Activated T-cell treated with anti-CD3 and anti-CD28 coated beads for 4 hours (primary cell): ENCODE measurements around the gene ANTXR2.
"Not testable (repeated sequence)": the region's sequence is repeated elsewhere in the genome, so short reads cannot be mapped to it uniquely, and the experiment has no call there.

Experiments used
- DNase-seq: peaks from one replicate; pipeline ENCODE4 v3.0.0-alpha.2; 2020

The ANTXR2 gene

DNA sequence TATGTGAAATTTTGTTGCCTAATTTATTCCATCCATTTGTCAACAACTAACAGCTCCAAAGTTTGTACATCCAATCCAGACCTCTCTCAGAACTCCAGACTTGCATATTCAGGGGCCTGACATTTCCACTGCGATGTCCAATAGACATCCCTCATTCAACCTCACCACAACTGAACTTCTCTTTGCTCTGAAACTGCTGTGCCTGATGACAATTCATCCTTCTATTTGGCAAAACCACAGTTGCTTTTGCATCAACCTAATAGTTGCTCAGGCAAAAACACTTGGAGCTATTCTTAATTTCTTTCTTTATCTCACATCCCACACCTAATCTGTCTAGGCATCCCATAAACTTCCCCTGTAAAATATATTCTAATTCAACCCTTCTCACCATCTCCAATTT is 56.5 kb downstream of the ANTXR2 start:
- no peak for DNase-seq

DNA sequence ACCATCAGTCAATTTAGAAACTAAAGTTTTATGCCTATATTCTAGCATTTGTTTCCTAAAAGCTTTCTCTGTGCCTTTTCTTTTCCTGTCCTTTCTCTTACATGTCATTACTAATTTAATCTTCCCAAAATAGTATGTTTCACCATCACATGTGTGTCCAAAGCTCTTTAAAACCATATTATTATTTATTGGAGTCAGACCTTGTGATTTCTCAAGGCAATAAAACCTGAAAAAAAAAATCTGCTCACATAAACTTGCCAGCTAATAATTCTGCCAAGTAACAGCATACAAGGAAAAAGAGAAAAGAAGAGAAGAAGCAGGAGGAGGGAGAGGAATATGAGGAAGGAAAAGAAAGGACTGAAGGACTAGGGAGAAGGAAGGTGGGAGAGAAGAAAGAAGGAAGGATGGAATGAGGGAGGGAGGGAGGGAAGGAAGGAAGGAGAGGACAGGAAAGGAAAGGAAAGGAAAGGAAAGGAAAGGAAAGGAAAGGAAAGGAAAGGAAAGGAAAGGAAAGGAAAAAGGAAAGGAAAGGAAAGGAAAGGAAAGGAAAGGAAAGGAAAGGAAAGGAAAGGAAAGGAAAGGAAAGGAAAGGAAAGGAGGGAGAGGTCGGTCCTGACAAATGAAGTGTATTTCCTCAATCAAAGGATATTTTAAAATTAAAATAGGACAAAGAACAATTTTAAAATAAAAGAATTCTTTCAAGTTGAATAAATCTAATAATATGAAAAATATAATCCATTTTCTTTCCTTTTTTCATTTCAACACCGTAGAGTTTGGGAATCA is 57.4 kb downstream of the ANTXR2 start:
- DNase-seq, result no peak

DNA sequence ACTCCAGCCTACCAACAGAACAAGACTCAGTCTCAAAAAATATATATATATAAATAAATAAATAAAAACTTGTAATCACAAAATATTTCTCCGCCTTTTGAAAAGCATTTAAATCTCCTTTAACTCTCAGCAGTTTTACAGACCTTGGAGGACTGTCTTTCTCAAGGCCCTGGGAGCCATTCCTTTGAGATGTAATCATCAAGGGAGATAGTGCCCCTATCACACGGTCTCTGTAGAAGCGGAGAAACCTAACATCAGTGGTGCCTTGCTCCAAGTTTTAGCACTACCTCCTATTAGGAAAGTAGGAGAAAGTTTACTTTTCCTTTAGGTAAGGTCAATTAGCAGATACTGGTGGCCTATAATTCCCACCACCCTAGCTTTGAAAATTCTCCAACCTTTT is 58.5 kb downstream of the ANTXR2 start:
- DNase-seq, result no peak

DNA sequence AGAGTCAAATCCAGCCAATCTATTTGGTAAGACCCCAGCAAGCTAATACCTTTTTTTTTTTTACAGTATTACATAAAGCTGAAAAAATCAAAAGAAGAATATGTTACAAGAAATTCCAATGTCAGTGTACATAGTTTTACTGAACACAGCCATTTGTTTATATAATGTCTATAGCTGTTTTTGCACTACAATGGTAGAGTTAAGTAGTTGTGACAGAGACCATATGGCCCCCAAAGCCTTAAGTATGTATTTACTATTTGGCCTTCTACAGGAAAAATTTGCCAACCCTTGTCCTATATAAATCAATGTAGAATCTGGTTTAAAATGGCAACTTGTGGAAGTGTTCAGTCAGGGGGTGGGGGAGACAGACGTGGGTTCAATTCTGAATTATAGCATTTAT is 60.7 kb downstream of the ANTXR2 start:
- no peak for DNase-seq

DNA sequence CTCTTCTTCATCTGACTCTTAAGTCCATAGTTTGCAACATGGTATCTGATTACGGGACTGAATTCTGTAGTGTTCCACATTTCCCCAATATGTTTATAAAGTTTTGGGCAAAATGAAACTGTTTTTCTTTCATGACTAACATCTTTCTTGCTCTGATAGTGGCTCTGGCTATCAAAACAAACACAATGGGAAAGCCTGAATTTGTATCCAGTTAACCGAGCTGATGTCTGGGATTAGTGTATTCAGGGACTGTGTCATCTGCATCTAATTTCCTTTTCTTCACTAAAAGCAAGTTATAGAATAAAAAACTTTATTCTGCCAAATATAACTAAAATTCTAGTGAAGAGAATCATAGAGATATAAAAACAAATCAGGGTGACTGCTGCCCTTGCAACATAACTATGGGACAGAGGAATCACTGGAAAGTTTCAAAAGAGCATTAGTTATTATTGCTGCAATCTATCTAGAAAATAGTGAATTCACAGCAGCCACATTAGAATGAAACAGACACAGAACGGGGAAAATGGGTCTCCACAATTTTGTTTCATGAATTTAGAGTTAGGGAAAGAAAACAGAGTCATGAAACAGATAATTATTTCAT is 61.3 kb downstream of the ANTXR2 start:
- DNase-seq, result no peak

DNA sequence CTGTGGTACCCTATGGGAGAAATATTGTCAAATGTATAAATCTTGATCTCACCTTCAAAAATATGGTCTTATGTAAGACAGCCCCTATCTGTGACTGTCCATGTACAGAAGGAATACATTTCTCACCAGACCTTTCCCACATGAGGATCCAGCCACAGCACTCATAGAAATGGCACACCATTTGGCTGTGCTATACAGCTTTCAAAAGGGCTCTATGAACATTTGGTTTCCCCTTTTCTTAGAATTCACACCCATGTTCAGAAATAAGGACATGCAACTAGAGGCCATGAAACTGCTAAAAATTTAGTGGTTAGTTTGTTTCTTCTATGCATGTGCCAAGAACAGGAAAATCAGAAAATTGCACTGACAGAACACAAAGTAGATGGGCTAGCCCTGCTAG is 62.7 kb downstream of the ANTXR2 start:
- DNase-seq, result no peak

DNA sequence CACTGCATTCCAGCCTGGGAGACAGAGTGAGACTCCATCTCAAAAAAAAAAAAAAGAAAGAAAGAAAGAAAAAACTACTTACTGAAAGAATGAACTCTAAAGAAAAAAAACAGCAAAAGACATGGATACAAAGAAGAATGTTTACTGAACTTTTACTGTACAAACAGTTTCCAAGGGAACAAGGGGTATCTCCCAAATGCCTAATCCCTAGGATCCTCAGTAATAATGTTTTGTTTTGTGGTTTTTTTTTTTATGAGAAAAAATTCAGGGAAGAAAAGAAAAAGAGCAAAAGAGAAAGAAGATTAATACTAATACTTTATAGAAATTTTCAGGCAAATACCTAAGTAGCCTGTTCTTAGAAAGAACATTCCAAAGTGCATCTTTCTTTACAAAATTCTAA is 63.2 kb downstream of the ANTXR2 start:
- no peak for DNase-seq

DNA sequence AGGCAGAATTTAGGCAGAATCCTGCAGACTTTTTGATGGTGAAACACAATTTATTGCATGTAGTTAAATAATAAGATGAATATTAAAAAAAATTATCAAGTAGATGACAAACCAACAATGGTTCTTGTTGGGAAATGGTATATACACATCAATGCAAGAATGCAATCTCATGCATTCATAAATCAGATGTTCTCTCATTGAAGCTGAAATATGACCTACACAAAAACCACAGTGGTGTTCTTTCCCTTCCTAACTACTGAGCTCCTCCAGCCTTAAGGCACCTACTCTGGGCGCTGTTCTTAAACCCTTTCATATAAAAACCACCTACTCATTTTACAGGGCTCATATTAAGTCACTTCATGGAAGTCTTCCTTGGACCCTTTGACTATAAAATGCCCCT is 64.1 kb downstream of the ANTXR2 start:
- no peak for DNase-seq

DNA sequence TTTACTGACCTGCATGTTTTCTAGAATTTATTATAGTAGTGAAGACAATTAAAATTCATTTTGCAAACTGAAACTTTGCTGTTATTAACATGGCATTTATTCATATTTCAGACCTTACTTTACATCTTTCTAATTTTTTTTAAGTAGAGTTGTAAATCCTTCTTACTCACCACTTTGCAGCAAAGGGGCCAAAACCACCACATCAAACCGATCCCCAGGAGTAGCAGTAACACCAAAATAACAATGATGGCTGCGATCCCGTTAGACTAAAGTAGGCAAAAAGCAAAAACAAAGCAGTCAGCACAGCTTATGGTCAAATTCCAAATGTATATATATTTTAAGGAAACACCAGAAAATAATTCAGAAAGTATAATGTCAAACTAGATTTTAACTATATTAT is 64.7 kb downstream of the ANTXR2 start:
- no peak for DNase-seq

DNA sequence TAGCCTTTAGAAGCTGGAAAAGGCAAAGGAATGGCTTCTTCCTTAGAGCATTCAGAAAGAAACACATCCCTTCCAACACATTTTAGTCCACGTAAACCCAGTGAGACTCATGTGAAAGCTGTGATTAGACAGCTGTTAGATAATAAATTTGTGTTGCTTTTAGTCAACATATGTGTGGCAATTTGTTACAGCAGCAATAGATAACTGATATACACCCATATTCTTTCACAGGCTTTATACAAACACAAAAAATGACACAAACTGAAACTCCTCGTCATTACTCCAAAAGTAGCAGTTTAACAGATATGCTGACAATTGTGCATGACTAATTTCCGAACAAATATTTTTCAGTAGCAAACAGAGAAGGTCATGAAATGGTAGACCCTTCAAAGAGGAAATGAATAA is 65.3 kb downstream of the ANTXR2 start:
- DNase-seq, result no peak

DNA sequence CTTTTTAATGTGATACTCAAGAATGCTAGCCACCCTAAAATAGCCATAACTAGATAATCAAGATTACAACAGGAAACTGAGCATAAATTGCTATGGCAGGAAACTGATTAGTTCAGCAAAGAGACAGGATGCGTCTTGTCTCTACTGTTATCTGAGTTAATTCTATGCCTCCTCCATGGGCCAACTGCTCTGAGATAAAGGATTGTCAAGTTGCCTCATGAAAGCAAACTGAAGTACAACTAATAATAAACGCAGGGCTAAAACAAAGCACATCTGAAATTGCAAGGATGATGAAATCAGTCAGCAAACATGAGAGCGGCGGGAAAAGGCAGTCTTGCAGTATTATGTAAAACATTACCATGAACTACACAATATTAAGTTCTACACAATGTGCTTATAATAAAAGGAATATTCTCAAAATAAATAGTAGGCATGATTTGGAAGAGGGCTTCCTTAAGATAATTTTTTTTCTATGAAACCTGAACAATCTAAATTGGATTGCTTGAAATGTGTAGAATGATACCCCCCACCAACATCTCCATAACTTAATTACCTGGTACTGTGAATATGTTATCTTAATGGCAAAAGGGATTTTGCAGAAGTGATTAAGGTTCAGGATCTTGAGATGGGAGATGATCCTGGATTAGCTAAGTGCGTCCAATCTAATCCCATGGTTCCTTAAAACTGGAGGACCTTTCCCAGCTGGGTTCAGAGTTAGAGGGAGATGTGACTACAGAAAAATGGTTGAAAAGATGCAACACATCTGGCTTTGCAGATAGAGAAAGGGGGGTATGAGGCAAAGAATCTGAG is 65.9 kb downstream of the ANTXR2 start:
- no peak for DNase-seq

DNA sequence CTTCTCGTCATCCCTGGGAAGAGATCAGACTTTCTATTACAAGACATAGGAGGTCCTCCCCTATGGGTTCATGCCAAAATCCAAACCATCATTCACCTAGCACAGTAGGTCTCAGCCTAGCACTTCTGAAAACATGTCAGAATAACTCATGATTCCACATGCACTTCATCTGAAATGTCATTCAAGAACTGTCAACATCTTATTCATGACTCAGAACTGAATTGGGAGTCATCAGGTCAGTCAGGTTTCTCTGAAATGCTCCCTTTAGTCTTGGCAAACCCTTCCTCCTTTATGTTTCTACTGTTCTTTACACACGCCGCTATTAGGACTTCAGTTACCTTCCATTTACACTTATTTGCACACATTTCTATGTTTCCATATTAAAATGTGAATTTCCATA is 67.2 kb downstream of the ANTXR2 start:
- DNase-seq, result no peak

DNA sequence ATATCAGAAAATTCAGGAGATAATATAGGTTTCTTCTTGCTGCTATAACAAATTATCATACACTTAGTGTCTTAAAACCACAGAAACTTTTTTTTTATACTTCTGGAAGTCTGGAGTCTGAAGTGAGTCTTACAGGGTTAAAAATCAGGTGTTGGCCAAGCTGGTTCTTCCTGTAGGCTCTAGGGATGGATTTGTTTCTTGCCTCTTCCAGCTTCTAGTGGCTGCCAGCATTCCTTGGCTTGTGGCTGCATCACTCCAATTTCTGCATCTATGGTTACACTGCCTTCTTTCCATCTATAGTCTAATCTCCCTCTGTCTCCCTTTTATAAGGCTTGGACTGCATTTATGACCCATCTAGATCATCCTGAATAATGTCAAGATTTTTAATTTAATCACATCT is 68.7 kb downstream of the ANTXR2 start:
- no peak for DNase-seq

DNA sequence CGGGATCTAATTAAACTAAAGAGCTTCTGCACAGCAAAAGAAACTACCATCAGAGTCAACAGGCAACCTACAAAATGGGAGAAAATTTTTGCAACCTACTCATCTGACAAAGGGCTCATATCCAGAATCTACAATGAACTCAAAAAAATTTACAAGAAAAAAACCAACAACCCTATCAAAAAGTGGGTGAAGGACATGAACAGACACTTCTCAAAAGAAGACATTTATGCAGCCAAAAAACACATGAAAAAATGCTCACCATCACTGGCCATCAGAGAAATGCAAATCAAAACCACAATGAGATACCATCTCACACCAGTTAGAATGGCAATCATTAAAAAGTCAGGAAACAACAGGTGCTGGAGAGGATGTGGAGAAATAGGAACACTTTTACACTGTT is 70.5 kb downstream of the ANTXR2 start:
- DNase-seq, result not testable (repeated sequence)

DNA sequence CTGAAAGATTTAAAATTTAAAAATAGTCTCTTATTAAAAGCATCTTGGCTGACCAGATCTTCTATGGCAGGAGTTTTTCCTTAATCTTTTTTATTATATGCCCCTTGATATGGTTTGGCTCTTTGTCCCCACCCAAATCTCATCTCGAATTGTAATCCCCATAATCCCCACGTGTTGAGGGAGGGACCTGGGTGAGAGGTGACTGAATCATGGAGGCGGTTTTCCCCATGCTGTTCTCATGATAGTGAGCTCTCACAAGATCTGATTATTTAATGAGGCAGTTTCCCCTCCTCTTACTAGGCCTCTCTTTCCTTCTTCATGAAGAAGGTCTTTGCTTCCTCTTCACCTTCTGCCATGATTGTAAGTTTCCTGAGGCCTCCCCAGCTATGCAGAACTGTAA is 74.0 kb downstream of the ANTXR2 start:
- DNase-seq, result not testable (repeated sequence)

DNA sequence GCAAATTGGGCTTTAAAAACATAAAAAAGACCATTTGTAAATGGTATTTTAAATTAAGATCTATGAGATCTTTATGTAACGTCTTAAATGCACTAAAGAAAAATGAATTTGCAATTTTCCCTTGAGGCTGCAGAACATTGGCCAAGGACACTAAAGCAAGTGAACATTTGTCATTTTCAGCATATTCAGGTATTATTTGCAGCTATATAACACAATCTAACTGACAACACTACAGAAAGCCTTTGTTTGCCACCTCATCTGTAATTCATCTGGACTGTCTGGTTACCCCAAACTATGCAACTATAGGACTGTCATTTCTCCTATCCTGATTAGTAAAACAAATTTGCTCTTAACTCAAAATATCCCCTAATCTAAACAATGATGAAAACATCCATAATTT is 74.8 kb downstream of the ANTXR2 start:
- no peak for DNase-seq

DNA sequence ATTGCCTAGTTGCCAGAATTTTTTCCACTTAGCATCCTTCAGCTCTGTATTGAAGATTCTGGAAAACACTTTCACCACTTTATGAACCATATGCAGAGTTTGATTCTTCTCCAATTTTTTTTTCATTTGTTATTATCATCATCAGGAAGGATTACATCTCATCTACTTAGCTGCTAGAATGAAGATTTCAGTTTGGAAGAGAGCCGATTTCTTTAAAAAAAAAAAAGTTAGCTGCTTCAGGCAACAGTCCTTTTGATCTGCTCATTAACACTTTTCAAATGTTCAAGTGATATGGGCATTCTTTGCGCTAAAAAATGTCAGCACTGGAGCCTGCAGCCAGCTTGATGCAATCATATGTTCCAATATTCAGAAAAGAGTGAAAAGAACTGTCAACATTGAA is 76.2 kb downstream of the ANTXR2 start:
- no peak for DNase-seq

DNA sequence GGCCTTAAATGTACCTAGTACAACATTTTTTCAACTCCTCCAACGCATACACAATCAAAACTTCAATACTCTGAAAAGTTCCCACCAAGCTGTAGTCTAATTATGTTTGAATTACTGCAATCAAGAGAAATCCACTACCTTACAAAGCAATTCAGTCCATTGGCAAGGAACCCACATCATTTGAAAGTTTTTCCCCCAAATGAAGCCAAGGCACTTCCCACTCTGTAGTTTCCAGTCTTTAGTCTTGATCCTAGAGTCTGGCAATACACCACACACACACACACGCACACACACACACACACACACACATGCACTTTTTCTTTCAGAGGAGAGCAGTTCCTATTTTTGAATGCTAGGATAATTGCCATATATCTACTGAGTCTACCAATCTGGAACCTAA is 79.6 kb downstream of the ANTXR2 start:
- DNase-seq, result no peak

DNA sequence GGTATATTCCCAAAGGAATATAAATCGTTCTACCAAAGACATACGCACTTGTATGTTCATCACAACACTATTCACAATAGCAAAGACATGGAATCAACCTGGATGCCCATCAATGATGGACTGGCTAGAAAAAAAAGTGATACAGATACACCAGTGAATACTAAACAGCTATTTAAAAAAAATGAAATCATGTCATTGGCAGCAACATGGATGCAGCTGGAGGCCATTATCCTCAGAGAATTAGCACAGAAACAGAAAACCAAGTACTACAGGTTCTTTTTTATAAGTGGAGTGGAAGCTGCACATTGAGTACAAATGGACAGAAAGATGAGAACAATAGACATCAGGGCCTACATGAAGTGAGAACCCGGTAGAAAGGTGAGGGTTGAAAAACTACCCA is 81.4 kb downstream of the ANTXR2 start:
- no peak for DNase-seq

DNA sequence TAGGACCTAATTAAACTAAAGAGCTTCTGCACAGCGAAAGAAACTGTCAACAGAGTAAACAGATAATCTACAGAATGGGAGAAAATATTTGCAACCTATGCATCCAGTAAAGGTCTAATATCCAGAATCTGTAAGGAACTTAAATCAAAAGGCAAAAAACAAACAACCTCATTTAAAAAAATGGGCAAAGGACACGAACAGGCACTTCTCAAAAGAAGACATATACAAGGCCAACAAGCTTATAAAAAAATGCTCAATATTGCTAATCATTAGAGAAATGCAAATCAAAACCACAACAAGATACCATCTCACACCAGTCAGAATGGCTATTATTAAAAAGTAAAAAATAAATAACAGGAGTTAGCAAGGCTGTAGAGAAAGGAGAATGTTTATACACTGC is 81.9 kb downstream of the ANTXR2 start:
- DNase-seq, result not testable (repeated sequence)

DNA sequence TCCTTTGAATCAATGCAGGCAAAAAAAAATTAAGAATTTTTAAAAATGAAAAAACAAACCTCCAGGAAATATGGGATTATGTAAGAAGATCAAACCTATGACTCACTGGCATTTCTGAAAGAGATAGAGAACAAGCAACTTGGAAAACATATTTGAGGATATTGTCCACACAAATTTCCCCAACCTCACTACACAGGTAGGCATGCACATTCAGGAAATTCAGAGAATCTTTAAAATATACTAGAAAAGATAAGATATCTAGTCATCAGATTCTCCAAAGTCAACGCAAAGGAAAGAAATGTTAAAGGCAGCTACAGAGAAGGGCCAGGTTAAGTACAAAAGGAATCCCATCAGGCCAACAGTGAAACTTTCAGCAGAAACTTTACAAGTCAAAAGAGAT is 85.6 kb downstream of the ANTXR2 start:
- DNase-seq, result no peak

DNA sequence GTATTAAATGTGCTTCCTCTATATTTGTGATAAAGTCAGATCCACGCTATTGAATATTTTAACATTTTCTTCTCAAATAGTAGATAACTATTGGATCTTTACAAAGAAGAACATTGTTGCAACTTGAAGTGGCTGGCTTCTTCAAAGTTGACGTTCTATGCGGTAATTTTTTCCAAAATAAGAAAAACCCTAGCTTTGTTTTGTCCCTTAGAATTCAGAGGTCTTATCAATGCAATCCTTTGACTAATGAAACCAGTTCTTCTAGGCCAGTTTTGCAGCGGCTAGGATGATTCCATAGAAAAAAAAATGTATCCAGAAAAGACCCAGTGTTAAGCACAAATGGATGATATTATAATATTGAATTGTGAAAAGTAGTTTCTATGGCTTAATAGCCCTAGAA is 89.6 kb downstream of the ANTXR2 start:
- DNase-seq, result no peak

DNA sequence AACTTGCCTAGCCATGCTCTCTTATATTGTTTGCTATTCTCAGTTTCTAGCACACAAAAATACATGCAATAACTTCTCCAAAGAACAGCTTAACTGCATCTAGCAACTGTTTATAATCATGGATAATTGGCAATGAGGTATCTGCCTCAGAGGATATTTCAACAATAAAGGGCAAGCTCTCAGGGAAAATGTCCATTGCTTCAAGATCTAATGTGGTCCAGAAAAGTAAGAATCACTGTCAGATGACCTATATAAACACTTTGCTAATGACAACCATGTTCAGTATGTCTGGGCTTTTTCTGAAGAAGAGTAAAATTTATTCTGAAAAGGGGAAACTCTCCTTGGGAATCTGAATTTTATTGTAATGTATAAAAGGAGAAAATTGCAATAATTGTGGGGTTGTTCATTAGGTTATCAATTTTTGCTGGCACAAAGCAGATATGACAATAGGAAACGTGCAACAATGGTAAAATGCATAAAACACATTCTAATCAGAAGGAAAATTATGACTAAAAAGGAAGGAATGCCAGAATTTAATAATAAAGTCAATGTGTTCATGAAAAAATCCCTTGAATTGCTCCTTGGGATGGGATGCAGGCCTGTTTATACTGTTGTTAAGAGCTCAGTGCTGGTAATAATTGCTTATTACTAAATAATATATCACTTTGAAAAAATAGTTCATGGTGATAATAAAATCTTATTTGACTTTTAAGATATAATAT is 90.3 kb downstream of the ANTXR2 start:
- no peak for DNase-seq
